ENCODE data around the gene GATA5.

DNA sequence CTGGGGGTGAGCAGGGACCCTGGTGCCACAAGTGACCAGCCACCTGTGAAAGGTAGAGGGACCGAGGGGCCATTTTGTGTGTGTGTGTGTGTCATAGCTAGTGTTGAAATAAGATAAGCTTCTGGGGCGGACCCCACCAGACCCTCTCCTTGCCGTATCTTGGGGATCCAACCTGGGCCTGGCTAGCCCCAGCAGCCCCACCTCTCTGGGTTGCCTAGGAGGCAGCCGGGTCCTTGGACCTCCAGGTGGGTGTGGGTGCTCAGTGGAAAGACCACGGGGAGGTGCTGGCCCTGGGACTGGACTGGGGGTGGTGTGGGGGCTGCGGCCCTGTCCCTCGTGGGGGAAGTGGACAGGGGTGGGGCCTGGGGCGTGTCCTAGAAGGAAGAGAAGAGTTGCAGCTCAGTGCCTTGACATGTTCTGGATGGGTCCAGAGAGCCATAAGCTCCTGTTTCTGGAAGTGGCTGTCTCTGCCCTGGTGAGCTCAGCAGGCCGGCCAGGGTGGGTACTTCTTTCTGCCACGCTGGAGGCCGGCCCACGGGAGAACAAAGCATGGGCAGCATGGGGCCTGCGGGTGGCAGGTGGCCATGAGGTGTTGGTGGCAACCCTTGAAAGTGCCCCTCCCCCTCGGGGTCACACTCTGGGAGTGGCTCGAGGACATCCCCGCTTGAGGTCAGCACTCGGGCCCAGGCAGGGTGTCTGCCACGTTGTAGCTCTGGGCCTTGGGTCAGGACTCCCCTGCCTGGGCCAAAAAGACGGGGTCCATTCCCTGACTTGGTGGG lies 56.9 kb downstream of the GATA5 start:
- TF ChIP-seq, protein P1, sequence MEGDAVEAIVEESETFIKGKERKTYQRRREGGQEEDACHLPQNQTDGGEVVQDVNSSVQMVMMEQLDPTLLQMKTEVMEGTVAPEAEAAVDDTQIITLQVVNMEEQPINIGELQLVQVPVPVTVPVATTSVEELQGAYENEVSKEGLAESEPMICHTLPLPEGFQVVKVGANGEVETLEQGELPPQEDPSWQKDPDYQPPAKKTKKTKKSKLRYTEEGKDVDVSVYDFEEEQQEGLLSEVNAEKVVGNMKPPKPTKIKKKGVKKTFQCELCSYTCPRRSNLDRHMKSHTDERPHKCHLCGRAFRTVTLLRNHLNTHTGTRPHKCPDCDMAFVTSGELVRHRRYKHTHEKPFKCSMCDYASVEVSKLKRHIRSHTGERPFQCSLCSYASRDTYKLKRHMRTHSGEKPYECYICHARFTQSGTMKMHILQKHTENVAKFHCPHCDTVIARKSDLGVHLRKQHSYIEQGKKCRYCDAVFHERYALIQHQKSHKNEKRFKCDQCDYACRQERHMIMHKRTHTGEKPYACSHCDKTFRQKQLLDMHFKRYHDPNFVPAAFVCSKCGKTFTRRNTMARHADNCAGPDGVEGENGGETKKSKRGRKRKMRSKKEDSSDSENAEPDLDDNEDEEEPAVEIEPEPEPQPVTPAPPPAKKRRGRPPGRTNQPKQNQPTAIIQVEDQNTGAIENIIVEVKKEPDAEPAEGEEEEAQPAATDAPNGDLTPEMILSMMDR (IDR thresholded peaks at IDR 0.05 in 8 of 11, conservative IDR thresholded peaks at IDR 0.05 in 3 of 11): no peak
- TF ChIP-seq POLR2A (IDR thresholded peaks at IDR 0.05): no peak
- TF ChIP-seq POLR2AphosphoS5 (IDR thresholded peaks at IDR 0.05): no peak

Measured in spleen (tissue), 7 donors.